Small intestine (tissue), 7 donors: Measurements from ENCODE around the gene UCK2. TPM values are rescaled to one million over a fixed set of nuclear protein-coding genes. Genes with fewer than 3 reads are reported as not detected.
A peak's percentile ranks its signal among the peaks of the same experiment; 100 is the strongest.

Experiments used
- DNase-seq, 2 donors: peaks; one replicate each; pipeline versions ENCODE4 v3.0.0 to v3.0.0-alpha.2; 2013
- FAIRE-seq: peaks from 2 replicates; lab custom pipeline; 2012; peaks lifted over from hg19 to GRCh38; lab: Jason Lieb, UNC
- H3K27ac ChIP-seq, 3 donors: one replicate each; pipeline ENCODE4 v1.5.1; 2013; ENCODE audit warnings: low read length in 2 of 3, mild to moderate bottlenecking in 2 of 3, control low read depth in 1 of 3, inconsistent platforms in 1 of 3, low read depth in 1 of 3, moderate library complexity in 1 of 3
- H3K27me3 ChIP-seq, 3 donors: one replicate each; pipeline ENCODE4 v1.6.1; 2013; ENCODE audit warnings: low read length in 3 of 3, inconsistent platforms in 1 of 3; ENCODE audit not compliant: control insufficient read depth in 3 of 3, insufficient read depth in 3 of 3
- H3K36me3 ChIP-seq, 3 donors: one replicate each; pipeline ENCODE4 v1.6.1; 2013; ENCODE audit warnings: low read length in 3 of 3, inconsistent platforms in 1 of 3, low read depth in 1 of 3, mild to moderate bottlenecking in 1 of 3, moderate library complexity in 1 of 3; ENCODE audit not compliant: control insufficient read depth in 3 of 3, insufficient read depth in 2 of 3
- H3K4me1 ChIP-seq, 3 donors: one replicate each; pipeline ENCODE4 v1.6.1; 2013; ENCODE audit warnings: low read length in 2 of 3, inconsistent platforms in 1 of 3, low read depth in 1 of 3, mild to moderate bottlenecking in 1 of 3, moderate library complexity in 1 of 3; ENCODE audit not compliant: control insufficient read depth in 3 of 3, insufficient read depth in 2 of 3
- H3K4me3 ChIP-seq, 3 donors: one replicate each; pipeline ENCODE4 v1.5.1; 2013; ENCODE audit warnings: low read length in 3 of 3, control low read depth in 1 of 3, inconsistent platforms in 1 of 3, low read depth in 1 of 3, mild to moderate bottlenecking in 1 of 3, moderate library complexity in 1 of 3
- H3K9me3 ChIP-seq, 2 donors: one replicate each; pipeline ENCODE4 v1.6.1; 2013; ENCODE audit warnings: low read depth in 1 of 2, low read length in 1 of 2; ENCODE audit not compliant: control insufficient read depth in 2 of 2, insufficient read depth in 1 of 2
- WGBS, 3 donors: extraction: QIAGEN DNeasy Blood & Tissue Kit; methylation state at CpG; one replicate each; pipeline ENCODE4 v1.1.7; 2013; 5-methylcytosine and 5-hydroxymethylcytosine counted together
- polyA plus RNA-seq, 4 donors: library from polyadenylated mRNA; stranded (reverse) in 3 of 4; unstranded in 1 of 4; fragments of 200-250 nt in 3 of 4; fragments of 120-200 nt in 1 of 4; gene quantifications; one replicate each; pipeline versions ENCODE4 v1.2.1 to v1.2.3, GENCODE V29; 2013
- donor health status: healthy with polysubstance abuse.
- donor health status: control.
- donor health status: control.
- donor health status: Bipolar disorder and iron deficiency.
- donor health status: healthy.

The UCK2 gene
- polyA plus RNA-seq, 4 donors, result 22.2 to 37.6 (median 35.5) TPM

GRCh38 chr1:165854101-165854845 lies 26.9 kb downstream of the UCK2 start:
- 65 to 67% (median 66%) methylated on average over 7 of the region's 7 CpGs for WGBS, 3 donors
- peaks cover 0 to 3% of the 10 kb centered on the region in 2 donors for H3K9me3 ChIP-seq
- DNase-seq (peak in 1 of 2 donors; percentile 21), FAIRE-seq (no peak)
- H3K27ac ChIP-seq, result no peak overlapping the region
- H3K4me3 ChIP-seq, result no peak overlapping the region
- H3K36me3 ChIP-seq, result no peaks in the 10 kb centered on the region
- H3K27me3 ChIP-seq, result no peaks in the 10 kb centered on the region
- peaks cover 12 to 43% (median 13%) of the 10 kb centered on the region in 3 donors for H3K4me1 ChIP-seq

GRCh38 chr1:165855010-165855838 lies 27.8 kb downstream of the UCK2 start:
- H3K4me3 ChIP-seq, result no peak overlapping the region
- 64 to 70% (median 66%) methylated on average over 9 of the region's 9 CpGs for WGBS, 3 donors
- no peak overlapping the region for H3K27ac ChIP-seq
- DNase-seq (no peak), FAIRE-seq (no peak)
- peaks cover 0 to 9% of the 10 kb centered on the region in 2 donors for H3K9me3 ChIP-seq
- no peaks in the 10 kb centered on the region for H3K27me3 ChIP-seq
- H3K36me3 ChIP-seq, result no peaks in the 10 kb centered on the region
- peaks cover 17 to 53% (median 18%) of the 10 kb centered on the region in 3 donors for H3K4me1 ChIP-seq

DNA sequence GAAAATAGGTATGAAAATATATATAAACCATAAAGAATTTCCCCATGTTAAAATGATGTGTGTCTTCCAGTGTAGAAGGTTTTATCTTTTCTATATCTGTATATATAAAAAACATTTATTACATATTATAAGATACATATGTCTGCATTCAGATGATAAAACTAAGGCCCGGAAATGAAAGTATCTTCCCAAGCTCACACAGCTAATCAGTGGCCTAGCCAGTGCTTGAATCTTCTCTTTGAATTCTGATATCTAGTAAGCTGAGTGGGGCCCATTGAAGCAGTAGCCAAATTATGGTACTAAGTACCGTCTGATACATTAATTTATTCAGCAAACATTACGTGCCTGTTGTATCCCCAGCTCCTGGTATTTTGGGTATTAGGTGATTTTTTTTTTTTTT lies 28.6 kb downstream of the UCK2 start:
- Histone ChIP-seq H3K36me3 (no peaks in the 10 kb centered on the region), H3K9me3 (peaks cover 0 to 11% of the 10 kb centered on the region in 2 donors), H3K4me3 (no peak overlapping the region), H3K4me1 (peaks cover 15 to 52% (median 18%) of the 10 kb centered on the region in 3 donors), H3K27me3 (no peaks in the 10 kb centered on the region), H3K27ac (no peak overlapping the region)
- WGBS, 3 donors, result 25 to 65% (median 55%) methylated on average over 3 of the region's 3 CpGs
- FAIRE-seq (no peak), DNase-seq (no peak)

- Histone ChIP-seq H3K27me3 (no peaks in the 10 kb centered on the region), H3K27ac (peak overlapping the region in 1 of 3 donors; percentile 64), H3K4me3 (no peak overlapping the region), H3K9me3 (peaks cover 0 to 12% of the 10 kb centered on the region in 2 donors), H3K4me1 (peaks cover 15 to 48% (median 18%) of the 10 kb centered on the region in 3 donors), H3K36me3 (no peaks in the 10 kb centered on the region)
- no peak for FAIRE-seq
- 27 to 60% (median 49%) methylated on average over 3 of the region's 3 CpGs for whole genome bisulfite sequencing, 3 donors
- no peak for DNase-seq
Observed at GRCh38 chr1:165856606-165857005, 29.2 kb downstream of the UCK2 start.

GRCh38 chr1:165857046-165857801 lies 29.8 kb downstream of the UCK2 start:
- Histone ChIP-seq H3K4me3 (no peak overlapping the region), H3K36me3 (no peaks in the 10 kb centered on the region), H3K4me1 (peaks cover 17 to 48% (median 18%) of the 10 kb centered on the region in 3 donors), H3K9me3 (peaks cover 0 to 12% of the 10 kb centered on the region in 2 donors), H3K27me3 (no peaks in the 10 kb centered on the region), H3K27ac (peak overlapping the region in 2 of 3 donors; percentile 52 to 64)
- FAIRE-seq, result no peak
- DNase-seq, result peak; percentile 66 to 74
- WGBS, 3 donors, result 50 to 78% (median 63%) methylated on average over 8 of the region's 8 CpGs

- no peaks in the 10 kb centered on the region for H3K27me3 ChIP-seq
- H3K36me3 ChIP-seq, result no peaks in the 10 kb centered on the region
- H3K4me1 ChIP-seq, result peaks cover 18 to 48% (median 18%) of the 10 kb centered on the region in 3 donors
- peak; percentile 74 to 78 for DNase-seq
- H3K4me3 ChIP-seq, result no peak overlapping the region
- 11 to 53% (median 33%) methylated on average over 3 of the region's 3 CpGs for WGBS, 3 donors
- peaks cover 0 to 12% of the 10 kb centered on the region in 2 donors for H3K9me3 ChIP-seq
- peak overlapping the region; percentile 13 to 52 (median 27) for H3K27ac ChIP-seq
- FAIRE-seq, result no peak
Observed at GRCh38 chr1:165858364-165858823, 31.0 kb downstream of the UCK2 start.

GRCh38 chr1:165858967-165859845 lies 31.8 kb downstream of the UCK2 start:
- Histone ChIP-seq H3K27ac (peak overlapping the region; percentile 35 to 52 (median 52)), H3K27me3 (no peaks in the 10 kb centered on the region), H3K36me3 (no peaks in the 10 kb centered on the region), H3K4me3 (no peak overlapping the region), H3K9me3 (peaks cover 0 to 12% of the 10 kb centered on the region in 2 donors), H3K4me1 (peaks cover 15 to 44% (median 18%) of the 10 kb centered on the region in 3 donors)
- DNase-seq, result peak in 1 of 2 donors; percentile 75
- WGBS, 3 donors, result 17 to 61% (median 46%) methylated on average over 10 of the region's 10 CpGs
- no peak for FAIRE-seq
